C4-2B (cell line): ENCODE results near the gene SLC9A6.

Experiments
- ZFX ChIP-seq: fragments of 450-650 bp; IDR thresholded peaks from 2 replicates; pipeline ENCODE4 v1.6.1; 2017
- TF ChIP-seq, protein P1 (sequence below): fragments of 450-650 bp; conservative IDR thresholded peaks from 2 replicates; pipeline ENCODE4 v1.5.1; 2017; ENCODE audit warnings: mild to moderate bottlenecking

- TF ChIP-seq, protein P1, sequence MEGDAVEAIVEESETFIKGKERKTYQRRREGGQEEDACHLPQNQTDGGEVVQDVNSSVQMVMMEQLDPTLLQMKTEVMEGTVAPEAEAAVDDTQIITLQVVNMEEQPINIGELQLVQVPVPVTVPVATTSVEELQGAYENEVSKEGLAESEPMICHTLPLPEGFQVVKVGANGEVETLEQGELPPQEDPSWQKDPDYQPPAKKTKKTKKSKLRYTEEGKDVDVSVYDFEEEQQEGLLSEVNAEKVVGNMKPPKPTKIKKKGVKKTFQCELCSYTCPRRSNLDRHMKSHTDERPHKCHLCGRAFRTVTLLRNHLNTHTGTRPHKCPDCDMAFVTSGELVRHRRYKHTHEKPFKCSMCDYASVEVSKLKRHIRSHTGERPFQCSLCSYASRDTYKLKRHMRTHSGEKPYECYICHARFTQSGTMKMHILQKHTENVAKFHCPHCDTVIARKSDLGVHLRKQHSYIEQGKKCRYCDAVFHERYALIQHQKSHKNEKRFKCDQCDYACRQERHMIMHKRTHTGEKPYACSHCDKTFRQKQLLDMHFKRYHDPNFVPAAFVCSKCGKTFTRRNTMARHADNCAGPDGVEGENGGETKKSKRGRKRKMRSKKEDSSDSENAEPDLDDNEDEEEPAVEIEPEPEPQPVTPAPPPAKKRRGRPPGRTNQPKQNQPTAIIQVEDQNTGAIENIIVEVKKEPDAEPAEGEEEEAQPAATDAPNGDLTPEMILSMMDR = no peak
- TF ChIP-seq ZFX = no peak
Observed at GRCh38 chrX:135974279-135974856, 10.9 kb upstream of the SLC9A6 start.
